Activated T-cell treated with anti-CD3 and anti-CD28 coated beads for 48 hours (primary cell): Measurements from ENCODE around the gene APOF.
"Not testable (repeated sequence)": the region's sequence is repeated elsewhere in the genome, so short reads cannot be mapped to it uniquely, and the experiment has no call there.

Experiments
- DNase-seq: peaks from one replicate; pipeline ENCODE4 v3.0.0-alpha.2; 2020; ENCODE audit warnings: low read depth

Gene APOF

DNA sequence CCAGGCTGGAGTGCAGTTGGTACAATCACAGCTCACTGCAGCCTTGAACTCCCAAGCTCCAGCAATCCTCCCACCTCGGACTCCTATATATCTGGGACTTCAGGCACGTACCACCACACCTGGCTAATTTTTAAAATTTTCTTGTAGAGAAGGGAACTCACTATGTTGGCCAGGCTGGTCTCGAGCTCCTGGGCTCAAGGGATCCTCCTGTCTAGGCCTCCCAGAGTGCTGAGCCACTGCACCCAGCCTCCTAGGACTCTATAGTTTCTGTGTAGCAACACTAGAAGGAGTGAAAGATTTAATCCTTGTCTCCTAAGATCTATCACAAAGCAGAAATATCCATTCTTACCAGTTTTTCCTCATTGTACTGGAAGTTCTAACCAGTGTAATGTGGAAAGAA, 4.3 kb upstream of the APOF start:
- no peak for DNase-seq

- DNase-seq = no peak
These were observed 1.0 kb downstream of the APOF start for GRCh38 chr12:56361487-56362129.

- peak; percentile 99 for DNase-seq
These were observed 2.5 kb downstream of the APOF start, which contains the start of gene STAT2 for GRCh38 chr12:56359851-56360767. Gene STAT2, minus strand, starts transcription at chr12:56360107. Its CDS starts 3,536 bp downstream, at chr12:56356571.

GRCh38 chr12:56358836-56359532, 3.7 kb downstream of the APOF start:
- DNase-seq = no peak

DNA sequence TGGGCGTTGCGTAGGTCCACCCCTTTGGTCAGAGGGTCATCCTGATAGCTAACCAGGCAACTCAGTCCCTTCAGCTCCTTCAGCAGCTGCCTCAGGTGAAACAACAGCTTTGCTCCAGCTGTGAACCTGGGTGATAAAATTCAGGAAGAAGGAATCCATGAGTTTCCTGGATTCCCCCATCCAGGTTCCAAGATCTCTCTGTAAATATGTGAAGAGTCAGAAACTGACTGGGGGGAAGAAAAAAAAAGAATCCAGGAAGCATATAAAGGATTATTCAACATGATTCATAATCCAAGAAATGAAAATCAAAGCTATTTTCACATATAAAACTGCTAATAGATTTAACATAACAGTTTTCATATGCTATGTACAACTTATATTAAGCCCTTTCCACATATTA, 11.3 kb downstream of the APOF start:
- DNase-seq = no peak

DNA sequence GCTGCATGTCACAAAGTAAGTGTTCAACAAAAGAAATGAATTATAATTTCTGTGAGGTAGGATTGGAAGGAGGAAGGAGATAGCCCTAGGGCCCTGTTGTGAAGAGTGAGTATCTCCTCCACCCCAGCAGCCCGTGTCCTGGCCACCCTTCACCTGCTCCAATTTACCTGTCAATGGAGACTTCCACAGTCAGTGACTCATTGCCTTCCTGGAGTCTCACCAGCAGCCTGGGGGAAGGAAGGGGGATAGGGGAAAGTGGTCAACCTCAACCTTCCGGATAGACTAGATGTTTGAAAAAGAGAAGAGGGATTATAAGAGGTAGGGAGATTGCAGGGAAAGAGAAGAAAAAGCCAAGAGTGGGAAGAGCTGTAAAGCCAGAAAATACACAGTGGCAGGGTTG, 12.0 kb downstream of the APOF start:
- no peak for DNase-seq

GRCh38 chr12:56348776-56349175, 13.9 kb downstream of the APOF start:
- DNase-seq = no peak

DNA sequence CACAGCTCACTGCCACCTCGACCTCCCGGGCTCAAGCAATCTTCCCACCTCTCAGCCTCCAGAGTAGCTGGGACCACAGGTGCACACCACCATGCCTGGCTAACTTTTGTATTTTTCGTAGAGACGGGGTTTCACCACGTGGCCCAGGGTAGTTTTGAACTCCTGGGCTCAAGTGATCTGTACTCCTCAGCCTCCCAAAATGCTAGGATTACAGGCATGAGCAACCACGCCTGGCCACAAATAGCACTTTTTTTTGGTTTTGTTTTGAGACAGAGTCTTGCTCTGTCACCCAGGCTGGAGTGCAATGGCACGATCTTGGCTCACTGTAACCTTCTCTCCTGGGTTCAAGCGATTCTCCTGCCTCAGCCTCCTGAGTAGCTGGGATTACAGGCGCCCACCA, 15.4 kb downstream of the APOF start:
- not testable (repeated sequence) for DNase-seq

DNA sequence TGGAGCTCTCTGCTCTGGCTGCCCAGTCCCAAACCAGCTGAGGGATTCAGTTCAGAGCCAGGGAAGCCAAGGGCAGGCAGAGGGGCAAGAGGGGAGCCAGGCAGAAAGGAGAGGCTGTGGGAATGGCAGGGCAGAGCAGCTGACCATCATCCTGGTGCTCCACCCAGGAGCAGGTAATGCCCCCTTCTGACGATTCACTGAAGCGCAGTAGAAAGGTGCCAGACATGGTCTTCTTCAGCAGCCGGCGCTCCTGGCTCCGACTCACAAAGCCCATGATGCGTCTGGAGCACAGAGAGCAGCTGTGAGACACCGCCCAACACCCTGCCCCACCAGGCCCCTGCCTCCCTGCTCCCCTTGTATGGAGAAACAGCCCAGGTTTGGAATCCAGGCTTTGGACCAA, 16.0 kb downstream of the APOF start:
- no peak for DNase-seq

GRCh38 chr12:56342290-56342689, 20.4 kb downstream of the APOF start:
- DNase-seq = not testable (repeated sequence)

DNA sequence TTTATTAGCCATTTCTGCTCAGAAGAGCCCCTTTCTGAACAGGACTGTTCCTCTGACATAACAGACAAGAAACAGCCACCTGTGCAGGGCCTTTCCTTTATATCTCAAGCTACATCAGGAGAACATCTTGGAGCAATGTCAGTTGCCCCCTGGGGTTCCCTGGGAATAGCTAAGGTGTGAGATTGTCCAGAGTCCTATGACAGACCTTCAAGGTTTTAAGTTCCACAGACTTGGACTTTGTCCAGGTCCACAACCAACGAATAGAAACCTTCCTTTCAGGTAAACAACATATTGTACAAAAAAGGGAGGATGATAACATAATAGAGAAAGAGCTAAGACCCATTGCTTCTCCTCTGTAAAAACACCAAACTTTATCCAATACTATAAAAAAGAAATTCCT, 21.0 kb downstream of the APOF start:
- no peak for DNase-seq

DNA sequence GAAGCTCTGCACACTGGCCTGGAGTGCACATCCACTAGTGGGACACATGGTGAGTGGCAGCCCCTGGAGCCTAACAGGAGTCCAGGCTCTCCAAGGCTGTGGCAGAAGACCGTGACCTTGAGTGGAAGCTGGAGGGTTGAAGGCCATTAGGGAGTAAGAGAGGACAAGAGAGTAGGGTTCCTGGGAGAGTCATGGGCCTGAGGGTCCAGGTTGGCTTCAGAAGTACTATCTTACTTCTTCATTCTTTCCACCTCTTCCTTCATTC, 23.6 kb downstream of the APOF start:
- no peak for DNase-seq

DNA sequence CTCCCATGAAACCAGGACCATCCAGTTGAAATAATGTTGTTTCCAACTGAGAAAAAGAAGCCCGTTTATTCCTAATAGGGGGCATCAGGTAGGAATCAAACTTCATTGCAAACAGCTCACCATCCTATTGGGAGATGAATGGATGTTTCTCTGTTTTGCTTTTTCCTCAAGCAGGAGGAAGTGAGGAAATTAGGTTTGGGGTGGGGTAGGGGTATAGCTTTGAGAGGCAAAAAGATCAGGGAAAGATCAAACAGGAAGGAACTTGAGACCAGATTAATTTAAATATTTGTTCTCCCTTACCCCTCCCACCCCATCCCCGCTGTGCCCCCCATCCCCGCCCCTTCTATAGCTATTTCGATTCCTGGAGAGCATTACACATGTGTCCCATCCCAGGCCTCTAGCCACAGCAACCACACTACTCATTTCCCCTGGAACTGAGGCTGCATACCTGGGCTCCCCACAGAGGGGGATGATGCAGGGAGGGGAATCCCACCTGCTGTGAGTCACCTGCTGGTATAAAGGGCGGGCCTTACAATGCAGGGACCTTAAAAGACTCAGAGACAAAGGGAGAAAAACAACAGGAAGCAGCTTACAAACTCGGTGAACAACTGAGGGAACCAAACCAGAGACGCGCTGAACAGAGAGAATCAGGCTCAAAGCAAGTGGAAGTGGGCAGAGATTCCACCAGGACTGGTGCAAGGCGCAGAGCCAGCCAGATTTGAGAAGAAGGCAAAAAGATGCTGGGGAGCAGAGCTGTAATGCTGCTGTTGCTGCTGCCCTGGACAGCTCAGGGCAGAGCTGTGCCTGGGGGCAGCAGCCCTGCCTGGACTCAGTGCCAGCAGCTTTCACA, 24.1 kb downstream of the APOF start, which contains the start of gene IL23A:
Gene IL23A, plus strand, starts transcription at position 577 of the 850 bp plus-strand sequence. Its CDS starts 161 bp downstream, at position 738.
- DNase-seq = peak; percentile 79

DNA sequence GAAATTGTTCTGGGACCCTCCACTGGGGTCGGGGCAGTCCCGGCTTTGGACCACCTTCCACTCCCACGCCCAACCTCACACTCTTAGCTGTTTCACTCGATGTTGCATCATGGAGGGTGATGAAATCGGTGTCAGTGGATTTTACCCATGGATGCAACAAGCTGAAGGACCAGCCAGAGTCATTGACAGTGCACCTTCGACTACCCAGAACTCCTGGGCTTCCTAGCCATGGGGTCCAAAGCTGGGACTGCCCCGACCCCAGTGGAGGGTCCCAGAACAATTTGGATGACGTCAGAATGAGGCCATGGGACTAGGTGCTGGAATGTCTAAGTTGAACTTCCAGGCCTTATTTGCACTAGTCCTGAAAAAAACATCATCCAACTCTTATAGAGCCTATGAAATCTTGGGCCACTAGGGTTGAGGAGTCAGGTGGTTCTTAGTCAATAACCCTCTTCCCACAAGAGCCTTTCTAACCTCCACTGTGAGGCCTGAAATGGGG, 24.9 kb downstream of the APOF start:
- no peak for DNase-seq

DNA sequence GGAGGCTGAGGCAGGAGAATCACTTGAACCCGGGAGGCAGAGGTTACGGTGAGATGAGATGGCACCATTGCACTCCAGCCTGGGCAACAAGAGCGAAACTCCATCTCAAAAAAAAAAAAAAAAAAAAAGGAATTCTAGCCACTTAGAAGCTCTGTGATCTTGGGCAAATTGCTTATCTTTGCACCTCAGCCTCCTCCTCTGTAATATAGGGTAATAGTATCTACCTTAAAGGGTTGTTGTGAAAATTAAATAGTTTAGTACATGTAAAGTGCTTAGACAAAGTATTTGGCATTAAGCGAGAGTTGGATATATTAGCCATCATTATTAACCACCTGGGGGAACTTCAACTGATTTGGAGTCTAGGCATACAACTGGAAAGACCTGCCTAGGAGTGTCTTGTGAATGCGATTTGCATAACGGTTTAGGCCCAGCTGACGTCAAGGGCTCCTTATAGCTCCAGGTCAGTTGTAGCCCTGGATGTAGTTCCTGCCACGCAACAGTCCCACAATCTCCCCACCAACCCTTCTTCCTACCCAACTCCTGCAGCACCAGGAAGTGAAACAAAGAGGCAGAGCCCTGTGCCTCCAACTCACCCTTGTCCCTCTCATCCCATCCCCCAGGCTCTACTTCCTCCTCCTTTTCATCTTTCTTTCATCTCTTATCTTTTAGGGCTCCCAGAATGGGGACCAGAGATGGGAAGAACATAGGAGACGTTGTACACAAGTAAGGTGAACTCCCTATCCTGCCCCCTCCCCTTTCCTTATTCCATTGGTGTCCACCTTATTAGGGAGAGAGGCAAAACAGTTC, 26.1 kb downstream of the APOF start:
- no peak for DNase-seq

DNA sequence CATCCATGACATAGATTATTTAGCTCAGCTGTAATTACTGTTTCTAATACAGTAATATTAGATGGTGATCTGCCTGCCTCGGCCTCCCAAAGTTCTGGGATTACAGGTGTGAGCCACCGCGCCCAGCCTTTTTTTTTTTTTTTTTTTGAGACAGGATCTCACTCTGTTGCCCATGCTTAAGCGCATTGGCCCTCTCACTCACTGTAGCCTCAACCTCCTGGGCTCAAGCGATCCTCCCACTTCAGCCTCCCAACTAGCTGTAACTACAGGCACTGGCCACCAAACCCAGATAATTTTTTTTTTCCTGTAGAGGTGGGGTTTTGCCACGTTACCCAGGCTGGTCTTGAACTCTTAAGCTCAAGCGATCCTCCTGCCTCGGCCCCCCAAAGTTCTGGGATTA, 27.1 kb downstream of the APOF start:
- DNase-seq = not testable (repeated sequence)

GRCh38 chr12:56334490-56334793, 28.2 kb downstream of the APOF start:
- no peak for DNase-seq

- DNase-seq = peak; percentile 90
These were observed 28.8 kb downstream of the APOF start, which contains the start of gene PAN2 for GRCh38 chr12:56333679-56334489. Gene PAN2, minus strand, starts transcription at chr12:56334000. Its CDS starts 906 bp downstream, at chr12:56333094.

DNA sequence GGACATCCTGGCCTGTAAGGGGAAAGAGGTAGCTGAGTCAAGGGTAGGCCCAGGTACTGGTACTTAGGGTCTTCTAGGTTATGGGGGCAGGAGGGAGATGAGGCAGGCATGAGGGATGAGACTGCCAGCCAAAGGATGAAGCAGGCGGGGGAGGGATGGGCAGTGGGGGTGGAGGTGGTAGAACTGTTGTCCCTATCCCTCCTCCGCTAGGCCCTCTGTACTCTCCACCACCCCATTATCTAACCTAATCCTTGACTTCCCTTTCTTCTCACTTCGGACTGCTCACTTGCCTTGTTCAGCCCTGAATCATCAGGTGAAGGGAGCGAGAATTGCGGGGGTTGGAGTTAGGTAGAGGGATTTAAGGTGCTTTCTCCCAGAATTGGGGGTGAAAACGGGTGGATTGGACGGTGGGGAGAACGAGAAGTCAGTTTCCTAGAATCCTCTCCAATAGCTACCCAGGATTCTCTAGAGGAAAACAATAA, 29.4 kb downstream of the APOF start:
- no peak for DNase-seq
